ENCODE measurements around the gene RAVER1.

The RAVER1 gene

DNA sequence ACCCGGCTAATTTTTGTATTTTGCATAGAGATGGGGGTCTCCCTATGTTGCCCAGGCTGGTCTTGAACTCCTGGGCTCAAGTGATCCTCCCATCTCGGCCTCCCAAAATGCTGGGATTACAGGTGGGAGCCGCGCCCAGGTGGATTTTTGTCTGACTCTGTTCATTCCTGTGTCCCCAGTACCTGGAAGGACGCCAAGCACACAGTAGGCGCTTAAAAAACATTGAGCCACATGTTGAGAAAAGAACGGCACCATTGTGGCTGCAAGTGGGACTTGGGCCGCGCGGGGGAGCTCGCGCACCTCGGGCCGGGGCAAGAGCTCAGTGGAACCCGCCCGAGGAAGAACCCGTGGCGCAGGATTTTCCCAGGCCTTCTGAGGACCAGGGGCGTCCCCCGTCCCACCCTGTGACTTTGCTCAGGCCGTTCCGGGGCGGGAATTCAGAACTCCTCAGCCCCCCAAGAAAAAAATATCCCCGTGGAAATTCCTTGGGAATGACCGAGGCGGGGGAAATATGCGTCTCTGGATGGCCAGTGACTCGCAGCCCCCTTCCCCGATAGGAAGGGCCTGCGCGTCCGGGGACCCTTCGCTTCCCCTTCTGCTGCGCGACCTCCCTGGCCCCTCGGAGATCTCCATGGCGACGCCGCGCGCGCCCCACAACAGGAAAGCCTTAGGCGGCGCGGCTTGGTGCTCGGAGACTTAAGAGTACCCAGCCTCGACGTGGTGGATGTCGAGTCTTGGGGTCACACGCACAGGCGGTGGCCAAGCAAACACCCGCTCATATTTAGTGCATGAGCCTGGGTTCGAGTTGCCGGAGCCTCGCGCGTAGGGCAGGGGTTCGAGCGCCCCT, 63.8 kb downstream of the RAVER1 start:
- DNase-seq = peak; percentile 86

DNA sequence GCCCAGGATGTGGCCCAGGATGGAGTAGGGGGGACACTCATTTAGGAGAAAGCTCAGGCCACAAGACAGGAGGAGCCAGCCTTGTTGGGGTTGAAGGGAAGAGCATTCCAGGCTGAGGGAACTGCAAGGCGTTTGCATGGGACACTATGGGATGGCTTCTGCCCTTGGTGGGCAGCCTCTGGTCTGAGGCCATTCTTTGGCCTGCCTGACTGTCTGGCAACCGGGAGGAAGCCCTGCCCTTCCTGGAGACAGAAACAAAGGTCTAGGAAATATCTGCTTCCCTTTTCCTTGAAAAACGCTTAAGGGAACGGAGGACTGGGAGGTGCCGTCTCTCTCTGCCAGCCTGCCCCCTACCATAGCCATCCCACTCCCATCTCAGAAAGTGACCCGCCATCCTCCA, 65.3 kb downstream of the RAVER1 start:
- no peak for DNase-seq

DNA sequence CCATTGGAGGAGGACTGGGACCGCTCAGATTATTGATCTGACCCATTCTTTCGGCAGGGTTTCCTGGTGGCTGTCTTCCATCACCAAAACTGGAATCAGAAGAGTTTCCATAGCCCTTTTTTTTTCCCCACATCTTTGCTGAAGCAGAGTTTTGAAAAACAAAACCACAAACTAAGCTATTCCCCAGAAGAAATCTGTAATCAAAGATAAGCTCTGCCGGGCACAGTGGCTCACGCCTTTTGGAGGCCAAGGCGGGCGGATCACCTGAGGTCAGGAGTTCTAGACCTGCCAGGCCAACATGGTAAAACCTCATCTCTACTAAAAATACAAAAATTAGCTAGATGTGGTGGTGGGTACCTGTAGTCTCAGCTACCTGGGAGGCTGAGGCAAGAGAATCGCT, 66.6 kb downstream of the RAVER1 start:
- DNase-seq = no peak

All from retina (tissue), 1 donor.